HepG2 (cell line): Measurements from ENCODE around the gene CARS2. TPM values are rescaled to one million over a fixed set of nuclear protein-coding genes. Genes with fewer than 3 reads are reported as not detected.

ENCODE experiments used
- ATF3 ChIP-seq: sonication (generic); formaldehyde crosslinking; IDR thresholded peaks from 2 replicates; pipeline ENCODE4 v1.4.0; 2020; ENCODE audit warnings: missing genetic modification reagents
- KDM3A ChIP-seq: IDR thresholded peaks from 2 replicates; pipeline ENCODE4 v1.6.1; 2018; ENCODE audit warnings: low read depth, missing compliant biosample characterization
- MAFF ChIP-seq: IDR thresholded peaks from 2 replicates; pipeline ENCODE4 v1.6.1; 2011; ENCODE audit warnings: low read depth, low read length, improper control_type of control experiment
- MED1 ChIP-seq: sonication (generic); formaldehyde crosslinking; IDR thresholded peaks from 2 replicates; pipeline ENCODE4 v1.4.0; 2020; ENCODE audit warnings: missing genetic modification reagents
- MLLT10 ChIP-seq: sonication (generic); formaldehyde crosslinking; IDR thresholded peaks from 2 replicates; pipeline ENCODE4 v1.4.0; 2020; ENCODE audit warnings: missing genetic modification reagents
- REPIN1 ChIP-seq: sonication (generic); formaldehyde crosslinking; IDR thresholded peaks from 2 replicates; pipeline ENCODE4 v1.8.0; 2022; ENCODE audit warnings: missing genetic modification reagents, low read depth, mild to moderate bottlenecking, borderline replicate concordance
- SRSF9 ChIP-seq: fragments of 200-400 bp; formaldehyde crosslinking; IDR thresholded peaks from 2 replicates; pipeline ENCODE4 v1.6.1; 2018; ENCODE audit warnings: borderline replicate concordance, mild to moderate bottlenecking, low read depth, low read length; ENCODE audit not compliant: insufficient read depth, poor library complexity, severe bottlenecking
- SRY ChIP-seq: sonication (generic); formaldehyde crosslinking; IDR thresholded peaks from 2 replicates; pipeline ENCODE4 v1.8.0; 2022; ENCODE audit warnings: mild to moderate bottlenecking, missing genetic modification reagents
- STAT5B ChIP-seq: sonication (generic); formaldehyde crosslinking; IDR thresholded peaks from 2 replicates; pipeline ENCODE4 v1.4.0; 2020; ENCODE audit warnings: missing genetic modification reagents
- ZBTB2 ChIP-seq: sonication (generic); formaldehyde crosslinking; IDR thresholded peaks from 2 replicates; pipeline ENCODE4 v1.8.0; 2022; ENCODE audit warnings: low read depth, missing genetic modification reagents
- ZBTB8A ChIP-seq: sonication (generic); formaldehyde crosslinking; IDR thresholded peaks from 2 replicates; pipeline ENCODE4 v1.4.0; 2020; ENCODE audit warnings: mild to moderate bottlenecking, low read depth, missing genetic modification reagents, borderline replicate concordance
- ZNF839 ChIP-seq: sonication (generic); formaldehyde crosslinking; IDR thresholded peaks from 2 replicates; pipeline ENCODE4 v1.4.0; 2020; ENCODE audit warnings: missing genetic modification reagents, mild to moderate bottlenecking, borderline replicate concordance
- polyA plus RNA-seq, 8 experiments: library from polyadenylated mRNA; depleted of rRNA in 3 of 8; stranded (reverse) in 7 of 8; unstranded in 1 of 8; fragments of >200 nt; fragmentation: Illumina TruSeq in 4 of 8; extraction: Trizol in 4 of 8; gene quantifications; 2 replicates each; pipeline versions ENCODE4 v1.2.1 to v1.2.3, GENCODE V29; 2011 to 2016; ENCODE audit warnings: low read depth in 4 of 8, missing spikeins in 1 of 8, mixed read lengths in 1 of 8; ENCODE audit not compliant: insufficient read depth in 1 of 8
- total RNA-seq, 5 experiments: library from RNA; depleted of rRNA; stranded (reverse); fragments of >200 nt; fragmentation: Illumina TruSeq; extraction: Trizol; gene quantifications; 2 replicates each; pipeline ENCODE4 v1.2.3, GENCODE V29; 2016; ENCODE audit warnings: low read depth in 1 of 5
- TF ChIP-seq, protein P1 (sequence below): sonication (generic); formaldehyde crosslinking; IDR thresholded peaks from 2 replicates; pipeline ENCODE4 v1.5.0; 2020; ENCODE audit warnings: mild to moderate bottlenecking, missing genetic modification reagents, borderline replicate concordance
- TF ChIP-seq, protein P2 (sequence below): sonication (generic); formaldehyde crosslinking; IDR thresholded peaks from 2 replicates; pipeline ENCODE4 v1.5.1; 2020; ENCODE audit warnings: missing genetic modification reagents, mild to moderate bottlenecking, borderline replicate concordance
- TF ChIP-seq, protein P3 (sequence below): sonication (generic); formaldehyde crosslinking; IDR thresholded peaks from 2 replicates; pipeline ENCODE4 v1.5.1; 2020; ENCODE audit warnings: missing genetic modification reagents, mild to moderate bottlenecking, borderline replicate concordance
- TF ChIP-seq, protein P4 (sequence below): IDR thresholded peaks from 2 replicates; pipeline ENCODE4 v1.6.1; 2016

Gene CARS2
- total and polyA plus RNA-seq, 2 of the 13 experiments (the other 11 are each of a cell fraction or from before 2014, with no cell fraction given), result 41.1 to 59.3 TPM

DNA sequence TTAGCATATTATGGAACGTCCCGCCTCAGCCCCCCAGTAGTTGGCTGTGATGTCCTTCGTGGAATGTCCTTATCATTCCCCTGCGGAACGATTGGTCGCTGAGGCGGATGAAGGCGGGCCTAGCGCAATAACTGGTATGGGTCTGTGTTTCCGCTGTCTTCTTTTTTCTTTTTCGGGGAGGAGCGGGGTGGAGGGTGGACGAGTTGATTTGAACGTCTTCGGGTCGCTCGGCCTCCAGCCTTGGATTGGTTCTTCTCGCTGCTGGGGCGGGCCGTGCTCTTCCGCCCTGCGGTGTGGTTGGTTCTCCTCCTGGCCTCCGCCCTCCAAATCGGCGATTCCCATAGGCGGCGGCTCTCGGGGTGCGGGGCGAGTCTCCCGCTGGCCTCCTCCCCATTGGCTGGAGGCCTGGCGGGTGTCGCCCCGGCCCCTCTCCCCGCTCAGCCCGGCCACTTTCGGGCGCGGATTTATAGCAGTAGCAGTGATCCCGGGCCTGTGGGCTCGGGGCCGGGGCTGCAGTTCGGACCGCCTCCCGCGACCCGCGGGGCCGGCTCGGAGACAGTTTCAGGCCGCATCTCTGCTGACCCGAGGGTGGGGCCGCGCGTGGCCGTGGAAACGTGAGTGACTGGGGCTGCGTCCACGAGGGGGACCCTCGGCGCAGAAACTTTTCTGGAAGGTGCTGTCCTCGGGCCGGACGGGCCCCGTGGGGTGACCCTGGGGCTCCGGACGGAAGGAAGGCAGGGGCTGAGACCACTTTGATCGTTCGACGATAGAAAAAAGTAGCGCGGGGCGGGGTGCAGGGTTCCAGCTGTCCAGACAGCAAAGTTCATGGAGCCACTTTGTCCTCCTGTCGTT, 9.7 kb upstream of the CARS2 start (continued):
- TF ChIP-seq, protein P1, sequence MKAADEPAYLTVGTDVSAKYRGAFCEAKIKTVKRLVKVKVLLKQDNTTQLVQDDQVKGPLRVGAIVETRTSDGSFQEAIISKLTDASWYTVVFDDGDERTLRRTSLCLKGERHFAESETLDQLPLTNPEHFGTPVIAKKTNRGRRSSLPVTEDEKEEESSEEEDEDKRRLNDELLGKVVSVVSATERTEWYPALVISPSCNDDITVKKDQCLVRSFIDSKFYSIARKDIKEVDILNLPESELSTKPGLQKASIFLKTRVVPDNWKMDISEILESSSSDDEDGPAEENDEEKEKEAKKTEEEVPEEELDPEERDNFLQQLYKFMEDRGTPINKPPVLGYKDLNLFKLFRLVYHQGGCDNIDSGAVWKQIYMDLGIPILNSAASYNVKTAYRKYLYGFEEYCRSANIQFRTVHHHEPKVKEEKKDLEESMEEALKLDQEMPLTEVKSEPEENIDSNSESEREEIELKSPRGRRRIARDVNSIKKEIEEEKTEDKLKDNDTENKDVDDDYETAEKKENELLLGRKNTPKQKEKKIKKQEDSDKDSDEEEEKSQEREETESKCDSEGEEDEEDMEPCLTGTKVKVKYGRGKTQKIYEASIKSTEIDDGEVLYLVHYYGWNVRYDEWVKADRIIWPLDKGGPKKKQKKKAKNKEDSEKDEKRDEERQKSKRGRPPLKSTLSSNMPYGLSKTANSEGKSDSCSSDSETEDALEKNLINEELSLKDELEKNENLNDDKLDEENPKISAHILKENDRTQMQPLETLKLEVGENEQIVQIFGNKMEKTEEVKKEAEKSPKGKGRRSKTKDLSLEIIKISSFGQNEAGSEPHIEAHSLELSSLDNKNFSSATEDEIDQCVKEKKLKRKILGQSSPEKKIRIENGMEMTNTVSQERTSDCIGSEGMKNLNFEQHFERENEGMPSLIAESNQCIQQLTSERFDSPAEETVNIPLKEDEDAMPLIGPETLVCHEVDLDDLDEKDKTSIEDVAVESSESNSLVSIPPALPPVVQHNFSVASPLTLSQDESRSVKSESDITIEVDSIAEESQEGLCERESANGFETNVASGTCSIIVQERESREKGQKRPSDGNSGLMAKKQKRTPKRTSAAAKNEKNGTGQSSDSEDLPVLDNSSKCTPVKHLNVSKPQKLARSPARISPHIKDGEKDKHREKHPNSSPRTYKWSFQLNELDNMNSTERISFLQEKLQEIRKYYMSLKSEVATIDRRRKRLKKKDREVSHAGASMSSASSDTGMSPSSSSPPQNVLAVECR (CRISPR knock-in tag), result peak; percentile 75
- no peak for TF ChIP-seq MAFF
- TF ChIP-seq SRSF9, result no peak
- TF ChIP-seq, protein P2, sequence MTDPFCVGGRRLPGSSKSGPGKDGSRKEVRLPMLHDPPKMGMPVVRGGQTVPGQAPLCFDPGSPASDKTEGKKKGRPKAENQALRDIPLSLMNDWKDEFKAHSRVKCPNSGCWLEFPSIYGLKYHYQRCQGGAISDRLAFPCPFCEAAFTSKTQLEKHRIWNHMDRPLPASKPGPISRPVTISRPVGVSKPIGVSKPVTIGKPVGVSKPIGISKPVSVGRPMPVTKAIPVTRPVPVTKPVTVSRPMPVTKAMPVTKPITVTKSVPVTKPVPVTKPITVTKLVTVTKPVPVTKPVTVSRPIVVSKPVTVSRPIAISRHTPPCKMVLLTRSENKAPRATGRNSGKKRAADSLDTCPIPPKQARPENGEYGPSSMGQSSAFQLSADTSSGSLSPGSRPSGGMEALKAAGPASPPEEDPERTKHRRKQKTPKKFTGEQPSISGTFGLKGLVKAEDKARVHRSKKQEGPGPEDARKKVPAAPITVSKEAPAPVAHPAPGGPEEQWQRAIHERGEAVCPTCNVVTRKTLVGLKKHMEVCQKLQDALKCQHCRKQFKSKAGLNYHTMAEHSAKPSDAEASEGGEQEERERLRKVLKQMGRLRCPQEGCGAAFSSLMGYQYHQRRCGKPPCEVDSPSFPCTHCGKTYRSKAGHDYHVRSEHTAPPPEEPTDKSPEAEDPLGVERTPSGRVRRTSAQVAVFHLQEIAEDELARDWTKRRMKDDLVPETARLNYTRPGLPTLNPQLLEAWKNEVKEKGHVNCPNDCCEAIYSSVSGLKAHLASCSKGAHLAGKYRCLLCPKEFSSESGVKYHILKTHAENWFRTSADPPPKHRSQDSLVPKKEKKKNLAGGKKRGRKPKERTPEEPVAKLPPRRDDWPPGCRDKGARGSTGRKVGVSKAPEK (CRISPR knock-in tag), result no peak
- TF ChIP-seq MLLT10, result no peak
- 0 out of 2 replicates have a peak, but pooled peaks have one; percentile 29 for TF ChIP-seq REPIN1 (CRISPR knock-in tag)
- TF ChIP-seq, protein P3, sequence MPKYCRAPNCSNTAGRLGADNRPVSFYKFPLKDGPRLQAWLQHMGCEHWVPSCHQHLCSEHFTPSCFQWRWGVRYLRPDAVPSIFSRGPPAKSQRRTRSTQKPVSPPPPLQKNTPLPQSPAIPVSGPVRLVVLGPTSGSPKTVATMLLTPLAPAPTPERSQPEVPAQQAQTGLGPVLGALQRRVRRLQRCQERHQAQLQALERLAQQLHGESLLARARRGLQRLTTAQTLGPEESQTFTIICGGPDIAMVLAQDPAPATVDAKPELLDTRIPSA (CRISPR knock-in tag), result peak; percentile 11; the same call in 1 of the 2 replicates
- no peak for TF ChIP-seq STAT5B (CRISPR knock-in tag)
- peak; percentile 54; the same call in 1 of the 2 replicates for TF ChIP-seq KDM3A (CRISPR knock-in tag)
- TF ChIP-seq, protein P4, sequence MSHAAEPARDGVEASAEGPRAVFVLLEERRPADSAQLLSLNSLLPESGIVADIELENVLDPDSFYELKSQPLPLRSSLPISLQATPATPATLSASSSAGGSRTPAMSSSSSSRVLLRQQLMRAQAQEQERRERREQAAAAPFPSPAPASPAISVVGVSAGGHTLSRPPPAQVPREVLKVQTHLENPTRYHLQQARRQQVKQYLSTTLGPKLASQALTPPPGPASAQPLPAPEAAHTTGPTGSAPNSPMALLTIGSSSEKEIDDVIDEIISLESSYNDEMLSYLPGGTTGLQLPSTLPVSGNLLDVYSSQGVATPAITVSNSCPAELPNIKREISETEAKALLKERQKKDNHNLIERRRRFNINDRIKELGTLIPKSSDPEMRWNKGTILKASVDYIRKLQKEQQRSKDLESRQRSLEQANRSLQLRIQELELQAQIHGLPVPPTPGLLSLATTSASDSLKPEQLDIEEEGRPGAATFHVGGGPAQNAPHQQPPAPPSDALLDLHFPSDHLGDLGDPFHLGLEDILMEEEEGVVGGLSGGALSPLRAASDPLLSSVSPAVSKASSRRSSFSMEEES (CRISPR knock-in tag), result no peak
- 0 out of 2 replicates have a peak, but pooled peaks have one; percentile 50 for TF ChIP-seq SRY (CRISPR knock-in tag)
- TF ChIP-seq ZBTB2 (CRISPR knock-in tag), result no peak
- TF ChIP-seq MED1, result no peak; the same call in 1 of the 2 replicates
- TF ChIP-seq ZNF839 (CRISPR knock-in tag), result no peak
- TF ChIP-seq ATF3 (CRISPR knock-in tag), result no peak
- TF ChIP-seq ZBTB8A (CRISPR knock-in tag), result no peak
